Right kidney (tissue), 1 donor: Measurements from ENCODE around the gene NRDE2.

Source experiments
- DNase-seq: peaks from one replicate; pipeline ENCODE4 v3.0.0-alpha.2; 2016

Gene NRDE2

GRCh38 chr14:90300611-90301047 lies 31.1 kb downstream of the NRDE2 start:
- no peak for DNase-seq

- DNase-seq, result no peak
These were observed 32.3 kb downstream of the NRDE2 start for GRCh38 chr14:90299408-90299807.

GRCh38 chr14:90297876-90298629 lies 33.7 kb downstream of the NRDE2 start:
- no peak for DNase-seq

- DNase-seq, result no peak
These were observed 35.1 kb downstream of the NRDE2 start for GRCh38 chr14:90296641-90297040.

- DNase-seq, result no peak
These were observed 35.7 kb downstream of the NRDE2 start for GRCh38 chr14:90295870-90296516.

- DNase-seq, result no peak
These were observed 36.9 kb downstream of the NRDE2 start for GRCh38 chr14:90294872-90295271.

- no peak for DNase-seq
These were observed 37.7 kb downstream of the NRDE2 start for GRCh38 chr14:90293766-90294730.

- no peak for DNase-seq
These were observed 40.0 kb downstream of the NRDE2 start for GRCh38 chr14:90291699-90292098.

- DNase-seq, result no peak
These were observed 41.3 kb downstream of the NRDE2 start for GRCh38 chr14:90290337-90291011.

- no peak for DNase-seq
These were observed 42.9 kb downstream of the NRDE2 start for GRCh38 chr14:90288651-90289355.

- no peak for DNase-seq
These were observed 44.0 kb downstream of the NRDE2 start for GRCh38 chr14:90287791-90288190.

- no peak for DNase-seq
These were observed 50.0 kb downstream of the NRDE2 start for GRCh38 chr14:90281756-90282155.

- DNase-seq, result no peak
These were observed 50.5 kb downstream of the NRDE2 start for GRCh38 chr14:90281261-90281660.

- DNase-seq, result no peak
These were observed 51.6 kb downstream of the NRDE2 start for GRCh38 chr14:90280096-90280495.

GRCh38 chr14:90278199-90279175 lies 53.3 kb downstream of the NRDE2 start:
- no peak for DNase-seq

- no peak for DNase-seq
These were observed 54.1 kb downstream of the NRDE2 start for GRCh38 chr14:90277581-90278198.

GRCh38 chr14:90276646-90277367 lies 54.9 kb downstream of the NRDE2 start:
- DNase-seq, result no peak

- no peak for DNase-seq
These were observed 55.9 kb downstream of the NRDE2 start for GRCh38 chr14:90275820-90276219.

GRCh38 chr14:90275458-90275814 lies 56.3 kb downstream of the NRDE2 start:
- DNase-seq, result no peak
